ENCODE results near the gene LDLRAD4.

Gene LDLRAD4

DNA sequence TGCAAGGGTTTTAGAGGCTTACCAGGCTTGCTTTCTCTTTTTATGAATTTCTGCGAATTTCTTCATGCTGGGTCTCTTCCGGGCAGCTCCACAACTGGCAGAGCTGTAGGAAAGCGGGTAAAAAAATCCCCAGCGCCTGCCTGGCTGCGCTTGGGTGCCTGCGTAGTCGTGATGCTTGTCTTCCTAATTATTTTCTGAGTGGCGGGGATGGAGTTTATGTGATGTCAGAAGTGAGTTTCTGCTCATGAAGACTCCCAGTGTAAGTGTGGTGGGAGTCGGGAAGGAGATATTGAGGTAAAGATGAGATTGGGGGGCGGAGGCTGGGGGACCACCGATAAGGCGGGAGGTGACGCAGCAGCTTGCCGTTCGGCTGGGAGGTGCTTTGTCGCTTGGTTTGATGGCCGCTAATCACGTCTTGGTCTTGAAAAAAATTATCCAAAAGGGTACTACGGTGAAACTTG lies 229.8 kb downstream of the LDLRAD4 start:
- H4K20me1 ChIP-seq (ENCODE audit: low read depth, low read length), result no peaks in the 10 kb centered on the region
- no peak for TF ChIP-seq EZH2phosphoT487 (conservative IDR thresholded peaks at IDR 0.05; ENCODE audit: low read length)
- TF ChIP-seq, protein P1, sequence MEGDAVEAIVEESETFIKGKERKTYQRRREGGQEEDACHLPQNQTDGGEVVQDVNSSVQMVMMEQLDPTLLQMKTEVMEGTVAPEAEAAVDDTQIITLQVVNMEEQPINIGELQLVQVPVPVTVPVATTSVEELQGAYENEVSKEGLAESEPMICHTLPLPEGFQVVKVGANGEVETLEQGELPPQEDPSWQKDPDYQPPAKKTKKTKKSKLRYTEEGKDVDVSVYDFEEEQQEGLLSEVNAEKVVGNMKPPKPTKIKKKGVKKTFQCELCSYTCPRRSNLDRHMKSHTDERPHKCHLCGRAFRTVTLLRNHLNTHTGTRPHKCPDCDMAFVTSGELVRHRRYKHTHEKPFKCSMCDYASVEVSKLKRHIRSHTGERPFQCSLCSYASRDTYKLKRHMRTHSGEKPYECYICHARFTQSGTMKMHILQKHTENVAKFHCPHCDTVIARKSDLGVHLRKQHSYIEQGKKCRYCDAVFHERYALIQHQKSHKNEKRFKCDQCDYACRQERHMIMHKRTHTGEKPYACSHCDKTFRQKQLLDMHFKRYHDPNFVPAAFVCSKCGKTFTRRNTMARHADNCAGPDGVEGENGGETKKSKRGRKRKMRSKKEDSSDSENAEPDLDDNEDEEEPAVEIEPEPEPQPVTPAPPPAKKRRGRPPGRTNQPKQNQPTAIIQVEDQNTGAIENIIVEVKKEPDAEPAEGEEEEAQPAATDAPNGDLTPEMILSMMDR (IDR thresholded peaks at IDR 0.05; ENCODE audit: insufficient read depth, low read length, poor library complexity, severe bottlenecking), result no peak
- no peak overlapping the region for H3K4me2 ChIP-seq (ENCODE audit: low read depth, low read length, poor library complexity, severe bottlenecking)

DNA sequence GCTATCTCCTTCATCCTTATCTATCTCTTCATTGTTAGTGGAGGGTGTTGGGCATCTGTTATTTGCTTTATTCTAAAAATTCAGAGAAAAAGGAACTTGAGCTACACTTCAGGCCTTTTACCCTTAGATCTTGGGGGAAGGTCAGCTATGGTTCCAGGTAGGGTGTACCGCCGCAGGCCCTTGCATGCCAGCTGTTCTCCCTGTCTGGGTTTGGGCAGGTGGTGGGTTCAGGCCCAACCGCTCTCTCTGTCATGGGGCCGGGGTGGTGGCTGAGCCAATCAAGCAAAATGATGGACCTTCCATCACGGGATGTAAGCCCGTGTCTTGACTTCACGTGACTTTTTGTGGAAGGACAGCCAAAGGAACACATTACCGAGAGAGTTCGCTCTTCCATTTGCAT lies 231.1 kb downstream of the LDLRAD4 start:
- Histone ChIP-seq H3K27me3 (ENCODE audit: low read length) (no peaks in the 10 kb centered on the region), H3K4me3 (ENCODE audit: insufficient read depth, low read length, poor library complexity, severe bottlenecking) (no peak overlapping the region), H3K9ac (ENCODE audit: low read length) (no peak overlapping the region), H3K79me2 (ENCODE audit: insufficient read depth, low read length) (no peaks in the 10 kb centered on the region), H3K27ac (ENCODE audit: low read depth, low read length) (no peak overlapping the region), H4K20me1 (ENCODE audit: low read depth, low read length) (no peaks in the 10 kb centered on the region), H3F3A (ENCODE audit: insufficient read depth) (no peaks in the 10 kb centered on the region), H3K9me3 (ENCODE audit: insufficient read depth, low read length) (no peaks in the 10 kb centered on the region), H3K4me2 (ENCODE audit: low read depth, low read length, poor library complexity, severe bottlenecking) (no peak overlapping the region), H2AFZ (ENCODE audit: low read depth, low read length, severe bottlenecking) (no peak overlapping the region), H3K9me2 (replicated peaks; ENCODE audit: insufficient read depth, low read length) (no peaks in the 10 kb centered on the region), H3K36me3 (ENCODE audit: low read length) (no peaks in the 10 kb centered on the region)
- no peak for TF ChIP-seq EZH2phosphoT487 (conservative IDR thresholded peaks at IDR 0.05; ENCODE audit: low read length)
- TF ChIP-seq, protein P1 (IDR thresholded peaks at IDR 0.05; ENCODE audit: insufficient read depth, low read length, poor library complexity, severe bottlenecking), result no peak

More for the DNA sequence above, 229.8 kb downstream of the LDLRAD4 start:
- Histone ChIP-seq H2AFZ (ENCODE audit: low read depth, low read length, severe bottlenecking) (no peak overlapping the region), H3K4me3 (ENCODE audit: insufficient read depth, low read length, poor library complexity, severe bottlenecking) (no peak overlapping the region), H3K27me3 (ENCODE audit: low read length) (no peaks in the 10 kb centered on the region), H3K9ac (ENCODE audit: low read length) (no peak overlapping the region), H3K79me2 (ENCODE audit: insufficient read depth, low read length) (no peaks in the 10 kb centered on the region), H3K36me3 (ENCODE audit: low read length) (no peaks in the 10 kb centered on the region), H3K9me3 (ENCODE audit: insufficient read depth, low read length) (no peaks in the 10 kb centered on the region), H3K27ac (ENCODE audit: low read depth, low read length) (no peak overlapping the region), H3K9me2 (replicated peaks; ENCODE audit: insufficient read depth, low read length) (no peaks in the 10 kb centered on the region), H3F3A (ENCODE audit: insufficient read depth) (no peaks in the 10 kb centered on the region)

DNA sequence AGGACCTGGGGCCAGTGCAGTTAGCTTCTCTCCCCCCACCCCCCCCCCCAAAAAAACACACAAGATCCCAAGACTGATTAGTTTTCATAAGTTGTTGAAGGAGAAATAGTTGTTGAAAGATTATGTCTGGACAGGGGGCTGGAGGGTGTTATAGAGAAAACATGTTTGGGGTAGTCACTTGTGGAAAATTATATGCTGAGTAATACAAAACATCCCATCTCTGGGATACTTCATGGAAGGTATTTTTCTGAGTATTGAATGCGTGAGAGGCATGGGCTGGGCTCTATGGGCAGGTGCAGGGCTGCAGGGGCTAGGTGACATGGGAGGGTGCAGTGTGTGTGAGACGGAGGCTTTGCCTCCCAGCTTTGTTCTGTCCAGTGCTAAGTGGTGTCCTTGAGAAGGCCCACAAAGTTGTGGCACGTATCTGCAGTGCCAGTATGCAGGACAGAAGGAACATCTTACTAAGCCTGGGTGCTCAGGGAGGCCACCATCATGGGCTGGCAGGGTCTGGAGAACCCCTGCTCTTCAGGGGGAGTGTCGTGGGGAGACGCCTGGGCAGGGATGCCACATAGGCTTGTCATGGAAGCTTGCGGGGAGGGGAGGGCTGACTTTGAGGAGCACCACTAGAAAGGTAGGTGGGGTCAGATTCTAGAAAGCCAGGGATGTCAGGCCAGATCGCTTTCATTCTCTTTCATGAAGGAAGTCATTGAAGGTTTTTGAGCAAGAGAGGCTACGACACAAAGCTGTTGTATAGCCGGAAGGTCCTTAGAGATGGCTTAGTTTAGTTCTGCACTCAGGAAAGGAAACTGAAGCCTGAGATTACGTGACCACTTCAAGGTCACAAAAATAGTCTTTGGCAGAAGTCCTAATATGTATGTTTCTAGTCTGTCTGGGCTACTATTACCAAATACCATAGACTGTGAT lies 232.0 kb downstream of the LDLRAD4 start:
- no peak overlapping the region for H2AFZ ChIP-seq (ENCODE audit: low read depth, low read length, severe bottlenecking)
- H3K27me3 ChIP-seq (ENCODE audit: low read length), result no peaks in the 10 kb centered on the region
- H3K4me3 ChIP-seq (ENCODE audit: insufficient read depth, low read length, poor library complexity, severe bottlenecking), result no peak overlapping the region
- TF ChIP-seq, protein P1 (IDR thresholded peaks at IDR 0.05; ENCODE audit: insufficient read depth, low read length, poor library complexity, severe bottlenecking), result no peak
- no peak for TF ChIP-seq EZH2phosphoT487 (conservative IDR thresholded peaks at IDR 0.05; ENCODE audit: low read length)
- no peaks in the 10 kb centered on the region for H3K79me2 ChIP-seq (ENCODE audit: insufficient read depth, low read length)
- no peaks in the 10 kb centered on the region for H3F3A ChIP-seq (ENCODE audit: insufficient read depth)
- H3K4me2 ChIP-seq (ENCODE audit: low read depth, low read length, poor library complexity, severe bottlenecking), result no peak overlapping the region
- no peaks in the 10 kb centered on the region for H4K20me1 ChIP-seq (ENCODE audit: low read depth, low read length)
- H3K27ac ChIP-seq (ENCODE audit: low read depth, low read length), result no peak overlapping the region
- H3K9ac ChIP-seq (ENCODE audit: low read length), result no peak overlapping the region
- H3K36me3 ChIP-seq (ENCODE audit: low read length), result no peaks in the 10 kb centered on the region
- no peaks in the 10 kb centered on the region for H3K9me3 ChIP-seq (ENCODE audit: insufficient read depth, low read length)
- H3K9me2 ChIP-seq (replicated peaks; ENCODE audit: insufficient read depth, low read length), result no peaks in the 10 kb centered on the region

All from SU-DHL-6 (cell line).